ENCODE results near the gene SNTA1. TPM values are rescaled to one million over a fixed set of nuclear protein-coding genes. Genes with fewer than 3 reads are reported as not detected.
"Not testable (repeated sequence)": the region's sequence is repeated elsewhere in the genome, so short reads cannot be mapped to it uniquely, and the experiment has no call there.

Gene SNTA1
- total and polyA plus RNA-seq, 2 donors: 9.3 to 50.6 TPM

DNA sequence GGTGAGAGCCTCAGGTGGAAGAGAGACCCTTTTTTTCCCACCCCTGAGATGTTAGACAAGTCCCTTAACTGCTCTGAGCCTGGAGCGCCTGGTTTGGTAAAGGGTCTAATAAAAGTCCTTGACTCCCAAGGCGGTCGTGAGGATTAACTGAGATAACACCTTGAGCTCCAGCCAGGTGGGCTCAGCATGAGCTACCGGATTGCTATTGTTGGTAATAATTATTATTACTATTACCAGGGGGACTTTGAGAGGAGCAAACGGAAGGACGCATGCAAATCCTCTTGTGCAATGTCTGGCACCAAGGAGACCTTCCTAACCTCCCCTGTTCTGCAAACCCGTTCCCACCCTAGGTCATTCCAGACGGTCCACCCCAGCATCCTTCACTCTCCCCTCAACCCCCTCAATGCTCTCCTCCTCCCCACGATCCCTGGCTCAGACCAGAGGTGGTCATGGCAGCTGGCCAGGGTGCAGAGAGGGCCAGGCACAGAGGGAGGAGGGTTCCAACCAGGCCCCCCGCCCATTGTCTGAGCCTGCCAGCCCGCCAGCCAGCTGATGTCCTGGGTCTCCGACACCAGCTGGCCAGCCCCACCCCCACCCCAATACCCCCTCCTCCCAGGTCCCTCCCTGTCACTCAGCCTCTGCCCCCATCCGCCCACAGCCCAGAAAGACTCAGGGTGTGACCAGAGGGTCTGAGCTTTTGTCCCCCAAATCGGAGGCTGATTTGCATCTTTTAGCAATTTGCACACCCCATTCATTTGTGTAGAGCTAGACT lies 32.0 kb upstream of the SNTA1 start:
- Histone ChIP-seq H3K4me3 (ENCODE audit: low read depth, low read length) (no peak overlapping the region), H3K4me1 (ENCODE audit: insufficient read depth) (no peaks in the 10 kb centered on the region), H3K27ac (ENCODE audit: low read depth) (no peak overlapping the region), H3K36me3 (ENCODE audit: insufficient read depth) (no peaks in the 10 kb centered on the region)
- DNase-seq (ENCODE audit: extremely low spot score): no peak
- 33% methylated on average over 14 of the region's 14 CpGs for WGBS

DNA sequence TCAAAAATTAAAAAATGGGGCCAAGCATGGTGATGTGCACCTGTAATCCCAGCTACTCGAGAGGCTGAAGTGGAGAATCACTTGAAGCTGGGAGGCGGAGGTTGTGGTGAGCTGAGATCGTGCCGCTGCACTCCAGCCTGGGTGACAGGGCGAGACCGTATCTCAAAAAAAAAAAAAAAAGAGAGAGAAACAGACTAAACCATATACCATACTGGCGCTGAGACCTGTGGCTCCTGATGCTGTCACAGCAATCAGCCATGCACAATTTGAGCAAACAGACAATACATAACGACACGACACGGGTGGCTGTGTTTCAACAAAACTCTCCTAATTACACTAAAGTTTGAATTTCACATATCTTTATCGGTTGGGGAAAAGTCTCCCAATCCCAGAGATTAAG lies 31.4 kb upstream of the SNTA1 start:
- no peak overlapping the region for H3K27ac ChIP-seq (ENCODE audit: low read depth)
- H3K4me3 ChIP-seq (ENCODE audit: low read depth, low read length): no peak overlapping the region
- H3K4me1 ChIP-seq (ENCODE audit: insufficient read depth): no peaks in the 10 kb centered on the region
- no peaks in the 10 kb centered on the region for H3K36me3 ChIP-seq (ENCODE audit: insufficient read depth)
- 82% methylated on average over 11 of the region's 11 CpGs for WGBS
- DNase-seq (ENCODE audit: extremely low spot score): no peak

DNA sequence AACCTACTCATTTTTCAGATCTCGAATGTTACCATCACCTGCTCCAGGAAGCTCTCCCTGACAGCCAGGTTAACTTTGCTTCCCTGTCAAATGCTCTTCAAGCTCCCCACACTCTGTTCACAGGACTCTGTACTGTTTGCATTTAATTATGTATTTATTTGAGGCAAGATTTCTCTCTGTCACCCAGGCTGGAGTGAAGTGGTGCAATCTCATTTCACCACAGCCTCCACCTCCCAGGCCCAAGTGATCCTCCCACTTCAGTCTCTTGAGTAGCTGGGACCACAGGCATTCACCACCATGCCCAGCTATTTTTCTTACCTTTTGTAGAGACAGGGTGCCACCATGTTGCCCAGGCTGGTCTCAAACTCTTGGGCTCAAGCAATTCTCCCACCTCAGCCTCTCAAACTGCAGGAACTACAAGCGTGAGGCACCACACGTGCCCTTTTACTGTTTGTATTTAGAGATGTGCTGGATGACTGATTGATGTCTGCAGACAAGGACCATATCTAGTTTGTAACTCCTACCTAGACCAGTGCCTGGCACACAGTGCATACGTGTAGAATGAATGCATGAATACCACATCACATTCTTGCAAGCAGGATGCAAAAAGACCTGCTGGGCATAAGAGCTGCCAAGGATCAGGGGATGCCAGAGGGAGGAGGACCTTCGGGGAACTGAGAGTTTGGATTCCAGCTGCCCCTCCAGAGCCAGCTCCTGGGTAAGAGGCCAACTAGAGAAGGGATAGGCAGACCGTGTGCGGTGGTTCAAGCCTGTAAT lies 30.7 kb upstream of the SNTA1 start:
- H3K4me1 ChIP-seq (ENCODE audit: insufficient read depth): no peaks in the 10 kb centered on the region
- no peak overlapping the region for H3K27ac ChIP-seq (ENCODE audit: low read depth)
- no peak for DNase-seq (ENCODE audit: extremely low spot score)
- H3K36me3 ChIP-seq (ENCODE audit: insufficient read depth): no peaks in the 10 kb centered on the region
- WGBS: 80% methylated on average over 7 of the region's 7 CpGs
- no peak overlapping the region for H3K4me3 ChIP-seq (ENCODE audit: low read depth, low read length)

DNA sequence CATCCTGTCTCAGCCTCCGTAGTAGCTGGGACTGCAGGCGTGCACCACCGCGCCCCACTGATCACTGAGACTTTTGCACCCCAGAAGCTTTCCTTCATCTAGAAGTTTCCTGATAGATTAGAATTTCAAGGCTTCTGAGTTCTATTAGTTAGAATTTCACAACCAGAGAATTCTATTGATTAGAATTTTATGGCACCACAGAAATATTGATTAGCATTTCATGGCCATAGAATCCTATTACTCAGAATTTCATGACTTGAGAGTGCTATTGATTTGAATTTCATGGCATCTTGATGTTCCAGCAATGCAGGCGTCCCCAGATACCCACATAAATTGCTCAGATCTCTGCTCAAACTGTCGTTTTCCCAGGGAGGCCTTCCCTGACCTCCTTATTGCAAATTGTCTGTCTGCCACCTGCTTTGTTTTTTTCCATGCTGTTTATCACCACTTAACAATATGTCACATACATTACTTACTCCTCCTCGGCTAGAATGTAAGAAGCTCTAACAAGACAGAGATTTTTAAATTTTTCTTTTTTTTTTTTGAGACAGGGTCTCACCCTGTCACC lies 29.4 kb upstream of the SNTA1 start:
- H3K27ac ChIP-seq (ENCODE audit: low read depth): no peak overlapping the region
- H3K4me3 ChIP-seq (ENCODE audit: low read depth, low read length): no peak overlapping the region
- no peaks in the 10 kb centered on the region for H3K36me3 ChIP-seq (ENCODE audit: insufficient read depth)
- DNase-seq (ENCODE audit: extremely low spot score): no peak
- WGBS: 87% methylated on average over 7 of the region's 7 CpGs
- H3K4me1 ChIP-seq (ENCODE audit: insufficient read depth): no peaks in the 10 kb centered on the region

DNA sequence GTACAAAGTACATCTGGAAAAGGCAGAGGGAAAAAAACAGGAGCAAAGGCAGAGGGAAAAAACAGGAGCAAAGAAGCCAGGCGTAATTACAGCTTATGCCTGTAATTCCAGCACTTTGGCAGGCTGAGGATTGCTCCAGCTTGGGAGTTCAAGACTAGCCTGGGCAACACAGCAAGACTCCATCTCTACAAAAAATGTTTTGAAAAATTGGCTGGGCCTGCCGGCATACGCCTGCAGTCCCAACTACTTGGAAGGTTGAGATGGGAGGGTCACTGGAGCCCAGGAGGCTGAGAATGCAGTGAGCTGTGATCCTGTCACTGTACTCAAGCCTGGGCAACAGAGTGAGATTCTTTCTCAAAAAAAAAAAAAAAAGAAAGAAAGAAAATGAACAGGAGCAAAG lies 27.3 kb upstream of the SNTA1 start:
- no peak overlapping the region for H3K4me3 ChIP-seq (ENCODE audit: low read depth, low read length)
- no peak for DNase-seq (ENCODE audit: extremely low spot score)
- 85% methylated on average over 3 of the region's 3 CpGs for whole genome bisulfite sequencing
- H3K27ac ChIP-seq (ENCODE audit: low read depth): no peak overlapping the region
- no peaks in the 10 kb centered on the region for H3K36me3 ChIP-seq (ENCODE audit: insufficient read depth)
- H3K4me1 ChIP-seq (ENCODE audit: insufficient read depth): no peaks in the 10 kb centered on the region

DNA sequence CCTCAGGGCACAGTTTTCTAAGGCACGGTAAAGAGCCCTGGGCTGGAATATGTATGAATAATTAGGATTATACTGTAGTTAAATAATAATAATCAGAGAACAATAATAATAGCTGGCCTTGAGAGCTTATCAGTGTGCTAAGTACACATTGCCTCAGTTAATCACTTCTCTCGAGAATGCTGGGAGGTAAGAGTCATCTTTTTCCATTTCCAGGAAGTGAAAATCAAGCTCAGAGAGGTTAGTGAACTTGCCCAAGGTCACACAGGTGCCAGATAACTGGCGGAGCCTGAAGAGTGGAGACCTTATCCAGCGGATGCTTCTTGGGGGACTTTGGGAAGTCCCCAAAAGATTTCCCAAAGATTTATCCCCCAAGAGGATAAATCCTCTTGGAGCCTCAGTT lies 26.9 kb upstream of the SNTA1 start:
- H3K4me1 ChIP-seq (ENCODE audit: insufficient read depth): no peaks in the 10 kb centered on the region
- H3K27ac ChIP-seq (ENCODE audit: low read depth): no peak overlapping the region
- DNase-seq (ENCODE audit: extremely low spot score): no peak
- no peak overlapping the region for H3K4me3 ChIP-seq (ENCODE audit: low read depth, low read length)
- no peaks in the 10 kb centered on the region for H3K36me3 ChIP-seq (ENCODE audit: insufficient read depth)
- whole genome bisulfite sequencing: 73% methylated on average over 4 of the region's 4 CpGs

DNA sequence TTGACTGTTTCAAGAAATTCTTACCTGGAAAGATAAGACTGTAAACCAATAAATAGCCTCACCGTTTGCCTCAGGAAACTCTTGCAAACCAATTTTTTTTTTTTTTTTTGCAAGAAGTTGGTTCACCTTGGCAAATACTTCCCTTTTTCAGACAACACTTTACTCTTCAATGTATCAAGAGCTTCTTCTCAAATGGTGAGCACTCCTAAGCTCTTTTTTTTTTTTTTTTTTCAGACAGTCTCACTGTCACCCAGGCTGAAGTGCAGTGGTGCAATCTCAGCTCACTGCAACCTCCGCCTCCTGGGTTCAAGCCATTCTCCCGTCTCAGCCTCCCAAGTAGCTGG lies 22.7 kb upstream of the SNTA1 start:
- no peaks in the 10 kb centered on the region for H3K4me1 ChIP-seq (ENCODE audit: insufficient read depth)
- H3K4me3 ChIP-seq (ENCODE audit: low read depth, low read length): no peak overlapping the region
- no peak for DNase-seq (ENCODE audit: extremely low spot score)
- H3K36me3 ChIP-seq (ENCODE audit: insufficient read depth): no peaks in the 10 kb centered on the region
- 84% methylated on average over 3 of the region's 3 CpGs for WGBS
- no peak overlapping the region for H3K27ac ChIP-seq (ENCODE audit: low read depth)

DNA sequence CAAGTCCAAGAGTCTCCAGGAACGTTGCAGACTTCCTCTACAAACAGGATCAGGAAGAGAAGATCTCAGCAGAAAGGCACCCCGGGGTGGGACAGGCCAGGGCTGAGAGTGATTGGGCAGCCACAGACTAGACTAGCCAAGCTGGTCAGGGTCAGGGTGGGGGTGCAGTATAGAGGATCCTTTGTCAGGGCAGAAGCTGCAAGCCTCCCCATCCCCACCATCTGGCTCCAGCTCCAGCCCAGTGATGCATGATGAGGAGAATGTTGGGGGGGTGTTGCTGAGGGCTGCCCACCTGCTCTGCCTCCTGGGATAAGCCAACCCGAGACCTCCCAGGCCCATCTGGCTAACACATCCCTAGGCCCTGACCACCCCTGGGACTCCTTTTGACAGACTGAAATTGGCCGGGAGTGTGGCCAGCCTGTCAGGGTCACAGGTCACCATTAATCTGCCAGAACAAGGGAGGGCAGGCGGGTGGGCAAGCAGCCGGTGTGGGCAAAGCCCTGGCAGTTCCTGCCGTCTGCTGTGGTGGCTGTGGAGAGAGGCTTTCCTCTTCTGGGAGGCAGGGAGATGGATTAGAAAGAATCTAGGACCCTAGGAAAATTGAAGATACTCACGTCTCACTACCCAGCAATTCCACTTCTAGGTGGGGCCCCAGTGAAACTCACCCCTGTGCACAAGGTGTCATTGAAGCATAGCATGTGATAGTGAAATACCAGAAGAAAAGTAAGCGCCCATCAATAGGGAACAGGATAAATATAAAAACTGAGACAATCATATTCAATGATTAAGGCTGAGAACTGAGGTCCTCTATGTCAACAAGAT lies 22.1 kb upstream of the SNTA1 start:
- no peaks in the 10 kb centered on the region for H3K4me1 ChIP-seq (ENCODE audit: insufficient read depth)
- no peak for DNase-seq (ENCODE audit: extremely low spot score)
- no peaks in the 10 kb centered on the region for H3K36me3 ChIP-seq (ENCODE audit: insufficient read depth)
- H3K27ac ChIP-seq (ENCODE audit: low read depth): no peak overlapping the region
- WGBS: 72% methylated on average over 9 of the region's 9 CpGs
- no peak overlapping the region for H3K4me3 ChIP-seq (ENCODE audit: low read depth, low read length)

DNA sequence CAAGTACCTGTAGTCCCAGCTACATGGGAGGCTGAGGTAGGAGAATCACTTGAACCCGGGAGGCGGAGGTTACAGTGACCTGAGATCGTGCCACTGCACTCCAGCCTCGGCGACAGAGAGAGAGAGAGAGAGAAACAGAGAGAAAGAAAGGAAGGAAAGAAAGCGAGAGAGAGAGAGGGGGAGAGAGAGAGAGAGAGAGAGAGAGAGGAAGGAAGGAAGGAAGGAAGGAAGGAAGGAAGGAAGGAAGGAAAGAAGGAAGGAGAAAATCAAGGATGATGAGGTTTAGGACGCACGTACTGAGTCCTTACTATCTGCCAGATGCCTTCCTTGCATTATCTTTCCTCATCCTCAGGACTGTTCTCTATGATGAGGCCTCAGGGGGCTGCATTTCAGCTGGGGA lies 21.2 kb upstream of the SNTA1 start:
- H3K36me3 ChIP-seq (ENCODE audit: insufficient read depth); H3K4me3 ChIP-seq (ENCODE audit: low read depth, low read length); H3K4me1 ChIP-seq (ENCODE audit: insufficient read depth); DNase-seq (ENCODE audit: extremely low spot score); H3K27ac ChIP-seq (ENCODE audit: low read depth): not testable (repeated sequence)
- 91% methylated on average over 8 of the region's 8 CpGs for WGBS

DNA sequence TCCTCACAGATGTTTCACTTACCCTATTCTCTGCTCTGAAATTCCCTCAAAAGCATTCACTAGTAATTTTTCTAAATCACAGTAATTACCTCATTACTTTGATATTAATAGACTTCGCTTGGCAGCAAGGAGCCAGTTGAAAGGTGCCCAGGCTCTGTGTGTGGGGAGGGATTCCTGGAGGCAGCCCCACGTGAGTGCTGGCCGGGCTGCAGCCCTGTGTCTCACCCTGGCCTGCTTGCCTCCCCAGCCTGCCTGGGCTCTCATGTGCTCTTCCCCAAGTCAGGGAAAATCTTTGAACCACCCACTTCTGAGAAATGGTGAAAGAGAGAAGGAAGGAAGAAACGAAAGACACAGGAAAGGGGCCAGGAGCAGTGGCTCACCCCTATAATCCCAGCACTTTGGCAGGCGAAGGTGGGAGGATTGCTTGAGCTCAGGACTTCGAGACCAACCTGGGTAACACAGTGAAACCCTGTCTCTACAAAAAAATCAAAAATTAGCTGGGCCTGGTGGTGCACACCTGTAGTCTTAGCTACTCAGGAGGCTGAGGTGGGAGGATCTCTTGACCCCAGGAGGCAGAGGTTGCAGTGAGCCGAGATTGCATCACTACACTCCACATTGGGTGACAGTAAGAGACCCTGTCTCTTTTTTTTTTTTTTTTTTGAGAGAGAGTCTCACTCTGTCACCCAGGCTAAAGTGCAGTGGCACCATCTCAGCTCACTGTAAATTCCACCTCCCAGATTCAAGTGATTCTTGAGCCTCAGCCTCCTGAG lies 20.0 kb upstream of the SNTA1 start:
- DNase-seq (ENCODE audit: extremely low spot score): no peak
- WGBS: 80% methylated on average over 7 of the region's 7 CpGs
- Histone ChIP-seq H3K4me1 (ENCODE audit: insufficient read depth) (no peaks in the 10 kb centered on the region), H3K36me3 (ENCODE audit: insufficient read depth) (no peaks in the 10 kb centered on the region), H3K27ac (ENCODE audit: low read depth) (no peak overlapping the region), H3K4me3 (ENCODE audit: low read depth, low read length) (no peak overlapping the region)

DNA sequence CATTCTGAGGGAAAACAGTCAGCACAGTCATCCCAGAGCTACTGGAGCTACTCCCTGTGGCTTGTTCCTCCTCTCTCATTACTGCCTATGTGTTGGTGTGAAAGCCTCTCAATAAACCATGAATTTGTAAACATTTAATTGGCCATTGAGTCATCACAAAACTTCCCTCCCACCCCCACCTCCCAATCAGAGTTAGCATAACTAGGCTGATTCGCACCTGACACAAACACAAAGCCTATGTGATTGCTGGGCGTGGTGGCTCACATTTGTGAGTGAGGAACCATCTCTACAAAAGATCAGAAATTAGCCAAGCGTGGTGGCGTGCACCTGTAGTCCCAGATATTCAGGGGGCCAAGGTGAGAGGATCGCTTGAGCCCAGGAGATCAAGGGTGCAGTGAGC lies 17.1 kb upstream of the SNTA1 start:
- H3K4me3 ChIP-seq (ENCODE audit: low read depth, low read length): no peak overlapping the region
- H3K27ac ChIP-seq (ENCODE audit: low read depth): no peak overlapping the region
- no peaks in the 10 kb centered on the region for H3K4me1 ChIP-seq (ENCODE audit: insufficient read depth)
- DNase-seq (ENCODE audit: extremely low spot score): no peak
- no peaks in the 10 kb centered on the region for H3K36me3 ChIP-seq (ENCODE audit: insufficient read depth)
- 96% methylated on average over 5 of the region's 5 CpGs for WGBS

DNA sequence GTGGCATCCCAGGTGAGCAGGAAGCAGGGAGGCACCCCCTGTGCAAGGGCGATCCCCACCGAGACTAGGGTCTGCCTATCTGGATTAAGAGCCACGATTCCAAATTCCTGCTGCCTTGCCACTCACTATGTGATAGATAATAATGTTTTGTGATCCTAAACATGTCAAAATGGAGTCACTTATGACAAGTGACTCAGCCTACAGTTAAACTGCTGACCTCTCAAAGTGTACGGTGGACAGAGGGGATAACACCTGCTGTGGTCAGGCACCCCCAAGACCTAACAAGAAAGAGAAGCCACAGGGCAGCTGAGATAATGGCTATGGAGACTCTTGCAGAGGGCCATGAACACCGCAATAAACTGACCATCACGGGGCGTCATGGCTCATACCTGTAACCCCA lies 16.0 kb upstream of the SNTA1 start:
- H3K4me3 ChIP-seq (ENCODE audit: low read depth, low read length): no peak overlapping the region
- H3K36me3 ChIP-seq (ENCODE audit: insufficient read depth): no peaks in the 10 kb centered on the region
- no peak overlapping the region for H3K27ac ChIP-seq (ENCODE audit: low read depth)
- WGBS: 84% methylated on average over 7 of the region's 7 CpGs
- H3K4me1 ChIP-seq (ENCODE audit: insufficient read depth): no peaks in the 10 kb centered on the region
- no peak for DNase-seq (ENCODE audit: extremely low spot score)

Measured in urinary bladder (tissue), 4 donors.